ENCODE results near the gene CCDC85C. TPM values are rescaled to one million over a fixed set of nuclear protein-coding genes. Genes with fewer than 3 reads are reported as not detected.

CCDC85C gene
- total RNA-seq, 1 experiment from 2014 or later: 36.4 TPM

GRCh38 chr14:99581938-99582337 lies 22.1 kb downstream of the CCDC85C start:
- no peak overlapping the region for H3K4me3 ChIP-seq (ENCODE audit: low read length)
- no peak overlapping the region for H3K9ac ChIP-seq (ENCODE audit: low read length)
- no peak overlapping the region for H3K27ac ChIP-seq (ENCODE audit: low read length)
- H2AFZ ChIP-seq (ENCODE audit: low read length): no peak overlapping the region
- H3F3A ChIP-seq (ENCODE audit: low read length, unreplicated experiment): no peaks in the 10 kb centered on the region
- H3K27me3 ChIP-seq (ENCODE audit: low read length): no peaks in the 10 kb centered on the region
- peaks cover 7% of the 10 kb centered on the region; the same call in 1 of the 2 replicates for H4K20me1 ChIP-seq (ENCODE audit: low read length)
- ATAC-seq (no peak), DNase-seq (no peak)
- H3K9me3 ChIP-seq (ENCODE audit: low read length): no peaks in the 10 kb centered on the region
- CTCF ChIA-PET: no interaction called here
- intact Hi-C loops (cut with micrococcal nuclease): no loop called here
- BruUV-seq (replicated peaks): no TSS peak
- H3K4me1 ChIP-seq (ENCODE audit: insufficient read depth, low read length): peaks cover 40% of the 10 kb centered on the region
- peaks cover 86% of the 10 kb centered on the region for H3K79me2 ChIP-seq (ENCODE audit: low read length)
- no peak overlapping the region for H3K4me2 ChIP-seq (ENCODE audit: low read length)
- no peaks in the 10 kb centered on the region for H3K36me3 ChIP-seq (ENCODE audit: low read depth, low read length)
- no peak for TF ChIP-seq EZH2 (IDR thresholded peaks at IDR 0.05; ENCODE audit: low read length, unreplicated experiment)
- TF ChIP-seq, protein P1, sequence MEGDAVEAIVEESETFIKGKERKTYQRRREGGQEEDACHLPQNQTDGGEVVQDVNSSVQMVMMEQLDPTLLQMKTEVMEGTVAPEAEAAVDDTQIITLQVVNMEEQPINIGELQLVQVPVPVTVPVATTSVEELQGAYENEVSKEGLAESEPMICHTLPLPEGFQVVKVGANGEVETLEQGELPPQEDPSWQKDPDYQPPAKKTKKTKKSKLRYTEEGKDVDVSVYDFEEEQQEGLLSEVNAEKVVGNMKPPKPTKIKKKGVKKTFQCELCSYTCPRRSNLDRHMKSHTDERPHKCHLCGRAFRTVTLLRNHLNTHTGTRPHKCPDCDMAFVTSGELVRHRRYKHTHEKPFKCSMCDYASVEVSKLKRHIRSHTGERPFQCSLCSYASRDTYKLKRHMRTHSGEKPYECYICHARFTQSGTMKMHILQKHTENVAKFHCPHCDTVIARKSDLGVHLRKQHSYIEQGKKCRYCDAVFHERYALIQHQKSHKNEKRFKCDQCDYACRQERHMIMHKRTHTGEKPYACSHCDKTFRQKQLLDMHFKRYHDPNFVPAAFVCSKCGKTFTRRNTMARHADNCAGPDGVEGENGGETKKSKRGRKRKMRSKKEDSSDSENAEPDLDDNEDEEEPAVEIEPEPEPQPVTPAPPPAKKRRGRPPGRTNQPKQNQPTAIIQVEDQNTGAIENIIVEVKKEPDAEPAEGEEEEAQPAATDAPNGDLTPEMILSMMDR (conservative IDR thresholded peaks at IDR 0.05; ENCODE audit: low read depth, low read length): no peak
- TF ChIP-seq EZH2phosphoT487 (IDR thresholded peaks at IDR 0.05; ENCODE audit: borderline replicate concordance, low read length): no peak
- POLR2A ChIA-PET (ENCODE audit: unreplicated experiment): no interaction called here
- no peaks in the 10 kb centered on the region for H3K9me2 ChIP-seq (replicated peaks; ENCODE audit: low read length)

DNA sequence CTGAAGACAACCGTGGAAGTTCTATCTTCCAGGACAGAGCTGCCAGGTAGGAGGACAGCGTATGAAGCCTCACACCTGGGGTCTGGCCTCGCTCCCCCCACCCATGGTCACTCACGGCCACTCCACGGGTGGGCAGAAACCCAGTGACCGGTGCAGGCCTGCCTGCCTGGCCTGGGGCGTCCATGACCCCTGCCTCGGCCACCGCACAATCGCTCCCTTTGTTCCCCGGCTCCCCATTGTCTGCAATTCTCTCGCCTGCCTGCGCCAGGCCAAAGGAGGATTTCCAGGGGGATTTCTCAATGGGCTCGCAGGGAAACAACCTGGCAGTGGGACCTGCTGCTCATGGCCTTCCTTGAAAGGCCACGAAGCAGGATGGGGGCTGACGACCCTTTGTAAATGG lies 22.6 kb downstream of the CCDC85C start:
- Histone ChIP-seq H3K4me1 (ENCODE audit: insufficient read depth, low read length) (peaks cover 46% of the 10 kb centered on the region), H2AFZ (ENCODE audit: low read length) (no peak overlapping the region), H3K36me3 (ENCODE audit: low read depth, low read length) (no peaks in the 10 kb centered on the region), H3K27ac (ENCODE audit: low read length) (no peak overlapping the region), H3K27me3 (ENCODE audit: low read length) (no peaks in the 10 kb centered on the region), H3K9me2 (replicated peaks; ENCODE audit: low read length) (no peaks in the 10 kb centered on the region), H3K4me2 (ENCODE audit: low read length) (peak overlapping the region; percentile 39; the same call in 1 of the 2 replicates), H3F3A (ENCODE audit: low read length, unreplicated experiment) (no peaks in the 10 kb centered on the region), H3K9ac (ENCODE audit: low read length) (no peak overlapping the region), H3K4me3 (ENCODE audit: low read length) (no peak overlapping the region), H4K20me1 (ENCODE audit: low read length) (0 out of 2 replicates have a peak, but pooled peaks cover 5% of the 10 kb centered on the region), H3K9me3 (ENCODE audit: low read length) (no peaks in the 10 kb centered on the region), H3K79me2 (ENCODE audit: low read length) (peaks cover 86% of the 10 kb centered on the region)
- ChIA-PET CTCF (no interaction called here), POLR2A (ENCODE audit: unreplicated experiment) (no interaction called here)
- ATAC-seq (no peak), DNase-seq (no peak)
- no TSS peak for BruUV-seq (replicated peaks)
- intact Hi-C loops (cut with micrococcal nuclease): no loop called here
- TF ChIP-seq EZH2 (IDR thresholded peaks at IDR 0.05; ENCODE audit: low read length, unreplicated experiment): no peak
- TF ChIP-seq EZH2phosphoT487 (IDR thresholded peaks at IDR 0.05; ENCODE audit: borderline replicate concordance, low read length): no peak
- TF ChIP-seq, protein P1 (conservative IDR thresholded peaks at IDR 0.05; ENCODE audit: low read depth, low read length): no peak

DNA sequence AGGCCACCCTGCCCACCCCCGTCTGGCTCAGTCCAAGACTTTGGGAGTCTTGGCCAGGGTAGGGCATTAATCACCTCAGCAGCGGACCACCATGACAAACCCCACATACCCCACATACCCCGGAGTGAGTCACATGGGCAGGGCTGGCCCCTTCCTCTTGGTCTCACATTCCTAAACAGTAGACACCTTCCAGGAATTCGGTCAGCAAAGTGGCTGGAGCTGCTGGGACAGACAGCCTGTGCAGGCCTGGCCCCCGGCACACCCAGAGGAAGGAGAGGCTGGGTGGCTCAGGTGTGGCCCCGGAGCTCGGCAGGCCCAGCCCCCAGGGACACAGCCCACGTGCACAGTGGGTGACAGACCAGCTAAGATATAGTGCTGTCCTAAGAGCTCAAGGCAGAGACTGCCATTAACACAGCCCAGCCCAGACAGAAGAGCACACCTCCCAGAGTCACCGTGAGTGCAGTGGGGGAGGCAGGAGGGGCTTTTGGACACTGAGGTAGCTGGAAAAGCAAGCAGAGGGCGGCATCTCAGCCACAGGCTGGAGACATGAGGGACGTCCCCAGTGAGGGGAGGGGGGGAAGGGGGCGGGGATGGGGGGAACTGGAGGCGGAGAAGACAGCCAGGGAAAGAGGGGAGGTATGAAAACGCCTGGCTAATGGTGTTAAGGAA lies 24.0 kb downstream of the CCDC85C start:
- Histone ChIP-seq H3K9me2 (replicated peaks; ENCODE audit: low read length) (no peaks in the 10 kb centered on the region), H3K36me3 (ENCODE audit: low read depth, low read length) (no peaks in the 10 kb centered on the region), H3K9me3 (ENCODE audit: low read length) (no peaks in the 10 kb centered on the region), H3K9ac (ENCODE audit: low read length) (peak overlapping the region; percentile 52), H3K4me1 (ENCODE audit: insufficient read depth, low read length) (peaks cover 60% of the 10 kb centered on the region), H3K79me2 (ENCODE audit: low read length) (peaks cover 86% of the 10 kb centered on the region), H3K27ac (ENCODE audit: low read length) (peak overlapping the region; percentile 84), H2AFZ (ENCODE audit: low read length) (no peak overlapping the region), H3K4me3 (ENCODE audit: low read length) (peak overlapping the region; percentile 37; the same call in 1 of the 2 replicates), H4K20me1 (ENCODE audit: low read length) (0 out of 2 replicates have a peak, but pooled peaks cover 5% of the 10 kb centered on the region), H3K27me3 (ENCODE audit: low read length) (no peaks in the 10 kb centered on the region), H3K4me2 (ENCODE audit: low read length) (peak overlapping the region; percentile 82), H3F3A (ENCODE audit: low read length, unreplicated experiment) (no peaks in the 10 kb centered on the region)
- ChIA-PET POLR2A (ENCODE audit: unreplicated experiment) (interaction anchor here (0.6 kb wide), 1 partner anchor 17 kb away, joined by 3 read pairs; no protein-coding TSS in a partner anchor), CTCF (interaction anchor here (0.6 to 0.7 kb wide), 2 partner anchors 23 to 213 kb away, joined by 3 read pairs; partner anchors contain the start of gene EML1)
- DNase-seq: peak; percentile 96
- TF ChIP-seq, protein P1 (conservative IDR thresholded peaks at IDR 0.05; ENCODE audit: low read depth, low read length): no peak
- TF ChIP-seq EZH2phosphoT487 (IDR thresholded peaks at IDR 0.05; ENCODE audit: borderline replicate concordance, low read length) (no peak), EZH2 (IDR thresholded peaks at IDR 0.05; ENCODE audit: low read length, unreplicated experiment) (no peak)
- ATAC-seq: peak; percentile 66
- BruUV-seq (replicated peaks): no TSS peak
- intact Hi-C loops (cut with micrococcal nuclease): no loop called here

Measured in PC-3 (cell line).